A673 (cell line): ENCODE data around the gene ZNF827. TPM values are rescaled to one million over a fixed set of nuclear protein-coding genes. Genes with fewer than 3 reads are reported as not detected.

Experiments
- BruUV-seq: library from RNA; stranded (reverse); fragments of 400-500 nt; replicated peaks from 2 replicates; lab custom pipeline; 2021; lab: Mats Ljungman, UMichigan
- CTCF ChIA-PET: fragments of 300-600 bp; sonication (Branson Sonifier 250); formaldehyde crosslinking; loops from one replicate; lab custom pipeline; 2022; ENCODE audit warnings: antibody characterized with exemption; lab: Charles Lee
- POLR2A ChIA-PET: fragments of 300-600 bp; sonication (Branson Sonifier 250); formaldehyde crosslinking; loops from one replicate; lab custom pipeline; 2022; ENCODE audit warnings: antibody characterized with exemption; ENCODE audit not compliant: low non-redundant PET; lab: Charles Lee
- DNase-seq: peaks from one replicate; pipeline ENCODE4 v3.0.0-alpha.2; 2015; ENCODE audit warnings: low spot score
- H3K27ac ChIP-seq: fragments of 200-600 bp; sonication (generic); 2 replicates; pipeline ENCODE4 v1.5.1; 2016; ENCODE audit warnings: mixed run types, low read depth, mild to moderate bottlenecking, mixed read lengths, antibody characterized with exemption, low read length; ENCODE audit not compliant: poor library complexity, severe bottlenecking
- H3K27me3 ChIP-seq: fragments of 200-600 bp; sonication (generic); replicated peaks from 2 replicates; pipeline ENCODE4 v1.6.1; 2017; ENCODE audit warnings: mixed run types, low read depth, mild to moderate bottlenecking, mixed read lengths, antibody characterized with exemption, low read length; ENCODE audit not compliant: insufficient read depth, poor library complexity
- H3K36me3 ChIP-seq: fragments of 200-600 bp; sonication (generic); 2 replicates; pipeline ENCODE4 v1.6.1; 2016; ENCODE audit warnings: mixed run types, mild to moderate bottlenecking, mixed read lengths, antibody characterized with exemption, low read length; ENCODE audit not compliant: insufficient read depth, poor library complexity, severe bottlenecking
- H3K4me1 ChIP-seq: fragments of 200-600 bp; sonication (generic); 2 replicates; pipeline ENCODE4 v1.6.1; 2017; ENCODE audit warnings: mixed run types, mild to moderate bottlenecking, mixed read lengths, antibody characterized with exemption, low read length; ENCODE audit not compliant: insufficient read depth, poor library complexity, severe bottlenecking
- H3K4me3 ChIP-seq: fragments of 200-600 bp; sonication (generic); 2 replicates; pipeline ENCODE4 v1.5.1; 2016; ENCODE audit warnings: low read depth, mixed run types, mild to moderate bottlenecking, mixed read lengths, low read length; ENCODE audit not compliant: poor library complexity, severe bottlenecking
- H3K9me3 ChIP-seq: fragments of 200-600 bp; sonication (generic); 2 replicates; pipeline ENCODE4 v1.6.1; 2016; ENCODE audit warnings: mixed run types, low read depth, mild to moderate bottlenecking, mixed read lengths, antibody characterized with exemption, low read length; ENCODE audit not compliant: poor library complexity, severe bottlenecking
- EZH2 ChIP-seq: fragments of 200-600 bp; sonication (generic); IDR thresholded peaks from 2 replicates; pipeline ENCODE4 v1.6.1; 2017; ENCODE audit warnings: borderline replicate concordance, low read depth, mild to moderate bottlenecking, mixed read lengths, antibody characterized with exemption, low read length; ENCODE audit not compliant: poor library complexity, severe bottlenecking
- intact Hi-C: fragments of 100-400 bp; cut with micrococcal nuclease; formaldehyde crosslinking; loops from one replicate; pipeline ENCODE4 v1.10.0; 2022; ENCODE audit not compliant: unreplicated experiment
- total RNA-seq: library from RNA; stranded (reverse); gene quantifications from 2 replicates; pipeline ENCODE4 v1.2.3, GENCODE V29; 2021
- TF ChIP-seq, protein P1 (sequence below): fragments of 300-800, 200-600 bp; sonication (generic); conservative IDR thresholded peaks from 2 replicates; pipeline ENCODE4 v1.5.1; 2017; ENCODE audit warnings: low read depth, mild to moderate bottlenecking, antibody characterized with exemption, low read length, moderate library complexity, mixed read lengths

Gene ZNF827
- total RNA-seq, 1 experiment from 2014 or later, result 20.0 TPM

DNA sequence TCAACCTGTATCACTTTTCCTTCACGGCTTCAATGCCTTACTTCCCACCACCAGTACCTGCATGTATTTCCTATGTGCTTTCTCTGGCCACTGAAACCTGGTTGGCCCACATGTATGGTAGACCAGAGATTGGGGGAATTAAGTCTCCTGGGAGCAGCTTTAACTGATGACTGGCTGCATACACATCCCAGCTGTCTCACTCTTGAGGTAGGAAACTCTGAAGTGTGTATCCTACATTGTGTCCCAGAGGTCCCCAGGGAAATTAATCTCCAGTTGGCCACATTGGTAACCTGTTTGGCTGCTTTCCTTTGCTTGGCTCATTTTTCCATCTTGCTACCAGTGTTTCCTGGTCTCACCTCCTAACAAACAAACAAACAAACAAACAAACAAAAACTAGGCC is 124.4 kb downstream of the ZNF827 start:
- no peak for DNase-seq
- CTCF ChIA-PET, result no interaction called here

GRCh38 chr4:145812919-145813318 is 125.7 kb downstream of the ZNF827 start:
- POLR2A ChIA-PET, result no interaction called here
- H3K4me3 ChIP-seq, result no peak overlapping the region
- TF ChIP-seq, protein P1, sequence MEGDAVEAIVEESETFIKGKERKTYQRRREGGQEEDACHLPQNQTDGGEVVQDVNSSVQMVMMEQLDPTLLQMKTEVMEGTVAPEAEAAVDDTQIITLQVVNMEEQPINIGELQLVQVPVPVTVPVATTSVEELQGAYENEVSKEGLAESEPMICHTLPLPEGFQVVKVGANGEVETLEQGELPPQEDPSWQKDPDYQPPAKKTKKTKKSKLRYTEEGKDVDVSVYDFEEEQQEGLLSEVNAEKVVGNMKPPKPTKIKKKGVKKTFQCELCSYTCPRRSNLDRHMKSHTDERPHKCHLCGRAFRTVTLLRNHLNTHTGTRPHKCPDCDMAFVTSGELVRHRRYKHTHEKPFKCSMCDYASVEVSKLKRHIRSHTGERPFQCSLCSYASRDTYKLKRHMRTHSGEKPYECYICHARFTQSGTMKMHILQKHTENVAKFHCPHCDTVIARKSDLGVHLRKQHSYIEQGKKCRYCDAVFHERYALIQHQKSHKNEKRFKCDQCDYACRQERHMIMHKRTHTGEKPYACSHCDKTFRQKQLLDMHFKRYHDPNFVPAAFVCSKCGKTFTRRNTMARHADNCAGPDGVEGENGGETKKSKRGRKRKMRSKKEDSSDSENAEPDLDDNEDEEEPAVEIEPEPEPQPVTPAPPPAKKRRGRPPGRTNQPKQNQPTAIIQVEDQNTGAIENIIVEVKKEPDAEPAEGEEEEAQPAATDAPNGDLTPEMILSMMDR, result no peak
- TF ChIP-seq EZH2, result no peak
- no peaks in the 10 kb centered on the region for H3K36me3 ChIP-seq
- no peaks in the 10 kb centered on the region for H3K27me3 ChIP-seq
- peaks cover 6% of the 10 kb centered on the region for H3K9me3 ChIP-seq
- BruUV-seq, result no TSS peak
- CTCF ChIA-PET, result no interaction called here
- peaks cover 6% of the 10 kb centered on the region for H3K4me1 ChIP-seq
- intact Hi-C loops, result no loop called here
- no peak for DNase-seq
- H3K27ac ChIP-seq, result no peak overlapping the region

More for the DNA sequence above, 124.4 kb downstream of the ZNF827 start:
- no TSS peak for BruUV-seq
- POLR2A ChIA-PET, result no interaction called here
- no peak for TF ChIP-seq EZH2
- TF ChIP-seq, protein P1, result no peak
- no peaks in the 10 kb centered on the region for H3K27me3 ChIP-seq
- no peaks in the 10 kb centered on the region for H3K4me1 ChIP-seq
- H3K27ac ChIP-seq, result no peak overlapping the region
- no peaks in the 10 kb centered on the region for H3K36me3 ChIP-seq
- peaks cover 5% of the 10 kb centered on the region for H3K9me3 ChIP-seq
- H3K4me3 ChIP-seq, result no peak overlapping the region
- intact Hi-C loops, result no loop called here

DNA sequence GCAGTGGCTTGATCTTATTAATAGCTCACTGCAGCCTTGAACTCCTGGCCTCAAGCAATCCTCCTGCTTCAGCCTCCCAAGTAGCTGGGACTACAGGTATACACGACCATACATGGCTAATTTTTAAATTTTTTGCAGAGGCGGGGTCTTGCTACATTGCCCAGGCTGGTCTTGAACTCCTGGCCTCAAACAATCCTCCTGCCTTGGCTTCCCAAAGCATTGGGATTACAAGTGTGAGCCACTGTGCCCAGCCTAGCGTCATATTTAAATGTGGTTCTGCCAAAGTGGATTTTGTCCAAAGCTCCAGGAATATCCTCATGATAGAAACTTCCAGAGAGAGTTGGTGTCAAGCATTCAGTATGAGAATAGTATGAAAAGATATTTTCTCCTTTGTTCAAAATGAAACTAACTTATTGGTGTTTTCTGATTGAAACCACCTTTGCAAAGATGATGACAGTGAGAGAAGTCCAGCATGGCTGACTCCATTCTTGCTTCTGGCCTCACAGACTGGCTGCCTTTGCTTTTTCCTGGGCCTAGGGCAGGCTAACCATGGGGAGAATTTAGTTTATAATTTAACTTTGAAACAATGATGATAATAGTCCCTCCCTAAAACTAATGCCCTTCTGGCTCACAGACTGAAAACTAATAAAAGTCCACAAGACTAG is 129.6 kb downstream of the ZNF827 start:
- no TSS peak for BruUV-seq
- DNase-seq, result no peak
- Histone ChIP-seq H3K27me3 (no peaks in the 10 kb centered on the region), H3K36me3 (no peaks in the 10 kb centered on the region), H3K27ac (no peak overlapping the region), H3K9me3 (peaks cover 6% of the 10 kb centered on the region), H3K4me1 (peaks cover 26% of the 10 kb centered on the region), H3K4me3 (no peak overlapping the region)
- TF ChIP-seq EZH2, result no peak
- TF ChIP-seq, protein P1, result no peak
- CTCF ChIA-PET, result interaction anchor here (0.7 kb wide), 1 partner anchor 34 kb away, joined by 3 read pairs; no protein-coding TSS in a partner anchor
- POLR2A ChIA-PET, result interaction anchor here (0.6 kb wide), 1 partner anchor 161 kb away, joined by 3 read pairs; no protein-coding TSS in a partner anchor
- intact Hi-C loops, result no loop called here
